ENCODE measurements around the gene NMNAT2.

- TF ChIP-seq POLR2AphosphoS5 (IDR thresholded peaks at IDR 0.05): no peak
- no peak for TF ChIP-seq CTCF (IDR thresholded peaks at IDR 0.05; ENCODE audit: poor library complexity, severe bottlenecking)
- no peak for TF ChIP-seq REST (IDR thresholded peaks at IDR 0.05; ENCODE audit: borderline replicate concordance)
- no peak for TF ChIP-seq SMC3 (conservative IDR thresholded peaks at IDR 0.05; ENCODE audit: poor library complexity)
- no peak for TF ChIP-seq TAF1 (IDR thresholded peaks at IDR 0.05; ENCODE audit: low read depth)
- no peak for TF ChIP-seq EP300 (conservative IDR thresholded peaks at IDR 0.05; ENCODE audit: poor library complexity, severe bottlenecking)
- no peak for TF ChIP-seq MXI1 (conservative IDR thresholded peaks at IDR 0.05; ENCODE audit: poor library complexity, severe bottlenecking)
- TF ChIP-seq EZH2 (IDR thresholded peaks at IDR 0.05; ENCODE audit: borderline replicate concordance, insufficient read depth, low read length, poor library complexity, severe bottlenecking): no peak
Observed at GRCh38 chr1:183404476-183404875, 13.7 kb downstream of the NMNAT2 start.
